GM20431 (cell line): ENCODE measurements around the gene LIMS2.

Experiments used
- in situ Hi-C: fragments of 300-500 bp; cut with MseI, MboI; formaldehyde crosslinking; loops from one replicate; pipeline ENCODE4 v1.15.0; 2020; ENCODE audit warnings: low sequenced_read_pairs; ENCODE audit not compliant: unreplicated experiment

LIMS2 gene

GRCh38 chr2:127637236-127637630, 38.1 kb downstream of the LIMS2 start:
- in situ Hi-C loops = no loop called here

- in situ Hi-C loops = no loop called here
Measured at GRCh38 chr2:127636248-127637235, 38.8 kb downstream of the LIMS2 start.

- in situ Hi-C loops = no loop called here
Measured at GRCh38 chr2:127635380-127636237, 39.7 kb downstream of the LIMS2 start.

GRCh38 chr2:127634626-127635379, 40.5 kb downstream of the LIMS2 start:
- in situ Hi-C loops = no loop called here

GRCh38 chr2:127634066-127634617, 41.2 kb downstream of the LIMS2 start:
- in situ Hi-C loops = no loop called here

GRCh38 chr2:127633556-127634065, 41.7 kb downstream of the LIMS2 start:
- in situ Hi-C loops = no loop called here

- in situ Hi-C loops = no loop called here
Measured at GRCh38 chr2:127632592-127633489, 42.5 kb downstream of the LIMS2 start.

GRCh38 chr2:127631997-127632581, 43.2 kb downstream of the LIMS2 start:
- in situ Hi-C loops = no loop called here

GRCh38 chr2:127631541-127631996, 43.8 kb downstream of the LIMS2 start:
- in situ Hi-C loops = no loop called here

GRCh38 chr2:127630864-127631540, 44.3 kb downstream of the LIMS2 start:
- in situ Hi-C loops = no loop called here

GRCh38 chr2:127630096-127630863, 45.0 kb downstream of the LIMS2 start:
- in situ Hi-C loops = no loop called here

GRCh38 chr2:127629637-127630036, 45.7 kb downstream of the LIMS2 start:
- in situ Hi-C loops = no loop called here

GRCh38 chr2:127628767-127629614, 46.3 kb downstream of the LIMS2 start:
- in situ Hi-C loops = no loop called here

- in situ Hi-C loops = no loop called here
Measured at GRCh38 chr2:127627740-127628571, 47.4 kb downstream of the LIMS2 start.
